DMS114 treated with DMSO at 0.1 percent for 48 hours (cell line): ENCODE data around the gene LIN7A.

Source experiments
- DNase-seq: peaks from one replicate; lab custom pipeline; 2025; ENCODE audit not compliant: unreplicated experiment; lab: John Stamatoyannopoulos, UW

LIN7A gene, protein sequence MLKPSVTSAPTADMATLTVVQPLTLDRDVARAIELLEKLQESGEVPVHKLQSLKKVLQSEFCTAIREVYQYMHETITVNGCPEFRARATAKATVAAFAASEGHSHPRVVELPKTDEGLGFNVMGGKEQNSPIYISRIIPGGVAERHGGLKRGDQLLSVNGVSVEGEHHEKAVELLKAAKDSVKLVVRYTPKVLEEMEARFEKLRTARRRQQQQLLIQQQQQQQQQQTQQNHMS

GRCh38 chr12:80937391-80938238 is at the start of gene LIN7A:
Gene LIN7A (minus strand): TSS chr12:80937934. CDS start chr12:80937722, 212 bp downstream.
- peak; percentile 5 for DNase-seq

DNA sequence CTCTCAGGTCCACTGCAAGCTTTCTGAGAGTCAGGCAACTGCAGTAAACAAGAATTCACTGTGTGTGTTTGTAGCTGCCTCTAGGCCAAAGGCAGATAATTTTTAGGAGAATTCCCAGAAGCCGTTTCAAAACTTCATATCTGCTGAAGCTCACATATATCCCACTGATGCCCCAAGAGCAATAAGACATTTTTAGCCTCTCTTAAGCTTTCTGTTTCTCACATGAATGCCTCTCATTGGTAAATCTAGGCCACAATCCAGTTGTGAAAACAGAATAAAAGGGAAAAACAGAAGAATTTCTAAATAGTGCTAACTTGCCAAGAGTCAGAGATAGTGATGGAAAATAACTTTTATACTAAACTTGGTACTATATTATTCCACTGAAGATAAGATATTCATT is 48.5 kb upstream of the LIN7A start:
- no peak for DNase-seq

DNA sequence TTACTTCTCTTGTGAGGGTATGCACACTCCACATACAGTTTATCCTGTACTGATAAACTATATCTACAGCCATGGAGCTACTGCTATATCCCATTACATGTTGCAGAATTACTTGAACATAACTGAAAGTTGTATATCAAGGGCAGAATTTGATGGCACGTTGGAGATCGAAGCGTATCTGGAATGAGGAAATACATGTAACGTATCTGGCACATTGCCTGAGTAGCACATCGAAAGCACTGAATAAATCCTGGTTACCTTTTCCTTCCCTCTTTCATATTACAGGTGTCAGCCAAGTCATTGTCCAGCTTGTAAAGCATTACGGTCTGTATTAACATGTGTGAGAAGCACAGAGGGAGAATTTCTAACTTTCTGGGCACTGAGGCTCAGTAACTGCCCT is 42.1 kb upstream of the LIN7A start:
- no peak for DNase-seq

DNA sequence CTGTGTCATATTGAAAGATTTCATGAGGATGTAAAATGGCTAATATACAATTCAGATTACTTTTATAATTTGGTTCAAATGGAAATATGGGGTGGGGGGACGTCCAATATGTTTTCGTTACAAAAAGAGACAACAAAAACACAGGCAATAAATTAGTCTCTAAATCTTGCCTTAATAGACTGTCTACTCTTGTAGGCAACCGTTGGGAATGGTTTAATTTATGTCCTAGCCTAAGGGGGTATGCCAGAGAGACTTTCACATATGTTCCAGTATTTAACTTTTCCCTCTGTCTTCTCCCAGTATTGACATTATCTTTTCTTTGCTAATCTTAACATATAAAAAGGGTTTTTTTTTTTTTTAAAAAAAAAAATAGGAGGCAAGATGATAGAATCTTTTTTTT is 41.5 kb upstream of the LIN7A start:
- no peak for DNase-seq

GRCh38 chr12:80977346-80977745 is 39.6 kb upstream of the LIN7A start:
- no peak for DNase-seq

DNA sequence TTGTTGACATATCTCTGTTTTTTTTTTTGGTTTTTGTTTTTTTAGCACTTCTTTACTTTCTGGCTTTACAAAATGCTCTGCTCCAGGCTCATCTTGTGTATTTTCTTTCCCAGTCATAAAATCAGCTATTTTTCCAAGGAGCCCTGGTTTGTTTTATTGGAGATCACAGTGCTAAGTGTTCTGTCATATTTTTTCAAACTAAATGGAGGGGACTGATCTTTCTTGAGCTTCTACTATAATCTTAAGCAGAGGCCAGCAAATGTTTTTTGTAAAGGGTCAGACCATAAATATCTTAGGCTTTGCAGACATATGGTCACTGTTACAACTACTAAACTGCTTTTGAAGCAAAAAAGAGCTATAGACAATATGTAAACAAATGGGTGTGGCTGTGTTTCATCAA is 30.6 kb upstream of the LIN7A start:
- no peak for DNase-seq

- DNase-seq, result no peak
These were observed 29.8 kb upstream of the LIN7A start for GRCh38 chr12:80967565-80967964.

GRCh38 chr12:80966001-80966400 is 28.3 kb upstream of the LIN7A start:
- DNase-seq, result no peak

DNA sequence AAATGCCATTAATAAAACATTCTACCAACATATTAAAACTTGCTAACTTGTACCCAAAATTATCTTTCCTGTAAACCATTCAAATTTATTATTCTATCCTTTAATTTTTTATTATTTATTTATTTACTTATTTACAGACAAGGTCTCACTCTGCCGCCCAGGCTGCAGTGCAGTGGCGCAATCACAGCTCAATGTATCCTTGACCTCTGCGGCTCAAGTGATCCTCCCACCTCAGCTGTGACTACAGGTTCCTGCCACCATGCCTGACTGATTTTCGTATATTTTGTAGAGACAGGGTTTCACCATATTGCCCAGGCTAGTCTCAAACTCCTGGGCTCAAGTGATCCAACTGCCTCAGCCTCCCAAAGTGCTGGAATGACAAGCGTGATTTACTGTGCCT is 20.4 kb upstream of the LIN7A start:
- DNase-seq, result no peak

DNA sequence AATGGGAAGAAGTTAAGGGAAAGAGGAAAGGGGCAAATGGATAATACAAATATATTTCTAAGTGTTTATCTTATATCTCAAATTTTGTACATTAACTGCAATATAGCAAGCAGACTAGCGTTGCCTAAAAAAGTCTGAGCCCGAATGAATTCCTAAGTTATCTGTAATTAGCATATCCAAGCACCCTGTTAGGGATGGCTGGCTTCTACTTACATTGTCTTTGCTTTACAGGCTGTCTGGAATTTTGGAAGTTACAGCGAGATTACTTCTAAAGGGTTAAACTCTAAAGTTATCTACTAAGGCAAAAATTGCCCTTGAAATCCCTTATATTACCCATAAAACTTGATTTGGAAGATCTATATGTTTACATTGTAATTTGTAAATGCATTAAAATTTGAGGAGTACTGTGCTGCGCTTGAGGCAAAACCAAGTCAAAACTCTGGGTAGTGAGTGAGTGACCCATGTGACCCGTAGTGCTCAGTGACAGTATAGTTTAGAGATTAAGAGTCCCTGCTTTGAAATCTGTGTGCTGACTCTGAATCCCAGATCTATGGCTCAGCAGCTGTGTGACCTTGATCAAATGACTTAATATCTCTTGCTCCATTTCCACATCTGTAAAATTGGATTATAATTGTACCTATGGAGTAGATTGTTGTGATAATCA is 17.3 kb upstream of the LIN7A start:
- DNase-seq, result no peak

GRCh38 chr12:80952443-80952842 is 14.7 kb upstream of the LIN7A start:
- no peak for DNase-seq

DNA sequence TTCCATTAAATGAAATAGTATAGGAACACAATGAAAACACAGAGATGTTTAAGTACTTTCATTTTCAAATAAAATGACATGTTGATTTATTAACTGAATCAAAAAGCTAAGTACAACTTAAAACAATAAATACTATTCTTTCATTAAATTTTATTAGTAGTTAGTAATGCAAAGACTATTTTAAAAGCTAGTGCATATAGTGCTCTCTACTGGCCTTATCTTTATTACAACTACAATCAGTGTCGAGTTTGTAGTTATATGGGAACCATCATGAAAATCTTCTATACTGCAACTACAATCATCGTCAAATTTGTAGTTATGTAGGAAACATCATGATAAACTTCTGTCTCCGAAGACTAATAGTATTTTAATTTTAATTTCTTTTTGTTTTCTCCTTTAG is 8.9 kb upstream of the LIN7A start:
- DNase-seq, result no peak

GRCh38 chr12:80943338-80943737 is 5.6 kb upstream of the LIN7A start:
- no peak for DNase-seq

DNA sequence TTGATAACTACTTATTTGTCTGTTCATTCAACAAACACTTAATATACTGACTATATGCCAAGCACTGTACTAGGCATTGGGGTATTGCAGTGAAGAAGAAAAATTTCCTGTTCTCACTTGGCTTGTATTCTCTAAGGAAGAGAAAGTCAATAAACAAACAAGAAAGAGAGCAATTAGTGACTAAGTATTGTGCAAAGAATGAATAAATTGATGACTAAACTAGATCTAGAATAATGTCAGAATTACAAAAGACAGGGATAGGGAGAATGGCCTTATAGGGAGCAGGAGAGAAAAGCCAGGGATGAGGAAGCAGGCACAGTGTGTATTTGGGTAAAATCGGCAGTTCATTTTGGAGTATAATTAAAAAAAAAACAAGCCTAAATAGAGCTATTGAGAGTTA is 4.2 kb upstream of the LIN7A start:
- DNase-seq, result no peak

- no peak for DNase-seq
These were observed 1.7 kb upstream of the LIN7A start for GRCh38 chr12:80939231-80939950.

- DNase-seq, result no peak
These were observed 663 bp upstream of the LIN7A start for GRCh38 chr12:80938397-80938796.

DNA sequence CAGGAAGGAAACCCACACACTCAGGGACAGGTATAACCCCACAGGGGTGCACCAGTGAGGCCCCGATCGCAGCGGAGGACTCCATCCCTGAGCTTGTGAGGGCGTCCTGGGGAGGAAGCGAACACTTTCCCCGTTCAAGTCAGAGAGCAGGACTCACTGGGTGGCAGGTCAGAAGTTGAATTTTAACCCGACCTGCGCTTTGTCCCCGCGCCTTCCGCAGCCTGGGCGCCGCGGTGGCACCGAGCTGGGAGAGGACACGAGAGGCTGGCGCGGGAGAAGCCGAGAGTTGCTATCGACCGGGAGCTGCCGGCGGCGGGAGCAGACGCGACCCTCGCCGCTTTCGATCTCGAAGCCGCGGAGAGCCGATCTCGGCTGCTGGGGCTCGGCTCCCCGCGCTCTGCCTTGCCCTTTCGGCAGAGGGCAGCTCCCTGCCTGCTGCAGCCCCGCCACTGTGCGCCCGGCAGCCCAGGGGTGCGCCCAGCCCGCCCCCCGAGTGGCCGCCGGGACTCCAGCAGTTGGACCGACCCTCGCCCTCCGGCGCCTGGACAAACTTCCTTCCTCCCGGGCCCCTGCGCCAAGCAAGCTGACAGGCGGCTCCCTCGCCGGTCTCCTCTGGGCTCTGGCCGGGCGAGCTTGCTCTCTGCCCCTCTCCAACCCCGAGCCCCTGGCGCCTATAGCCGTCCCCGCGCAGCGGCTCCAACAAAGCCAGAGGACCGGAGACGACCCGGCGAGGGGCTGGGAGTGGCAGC is 918 bp downstream of the LIN7A start:
- no peak for DNase-seq

GRCh38 chr12:80936353-80936641 is 1.4 kb downstream of the LIN7A start:
- DNase-seq, result peak; percentile 13

DNA sequence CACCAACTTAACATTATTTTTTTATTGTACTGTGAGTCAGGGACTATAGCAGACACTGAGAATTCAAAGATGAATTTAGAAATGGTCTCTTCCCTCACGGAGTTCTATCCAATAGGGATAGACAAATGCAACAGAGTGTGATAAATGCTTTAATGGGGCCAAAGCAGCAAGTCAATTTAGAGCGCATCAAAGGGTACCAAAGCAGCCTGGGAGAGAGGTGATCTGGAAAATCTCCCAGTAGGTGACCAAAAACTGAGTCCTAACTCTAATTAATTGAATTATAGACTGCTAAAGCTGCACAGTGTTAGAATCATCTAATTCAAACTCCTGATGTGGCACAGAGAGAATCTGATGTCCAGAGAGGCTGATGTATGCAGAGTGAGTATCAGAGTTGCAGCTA is 2.6 kb downstream of the LIN7A start:
- DNase-seq, result no peak

DNA sequence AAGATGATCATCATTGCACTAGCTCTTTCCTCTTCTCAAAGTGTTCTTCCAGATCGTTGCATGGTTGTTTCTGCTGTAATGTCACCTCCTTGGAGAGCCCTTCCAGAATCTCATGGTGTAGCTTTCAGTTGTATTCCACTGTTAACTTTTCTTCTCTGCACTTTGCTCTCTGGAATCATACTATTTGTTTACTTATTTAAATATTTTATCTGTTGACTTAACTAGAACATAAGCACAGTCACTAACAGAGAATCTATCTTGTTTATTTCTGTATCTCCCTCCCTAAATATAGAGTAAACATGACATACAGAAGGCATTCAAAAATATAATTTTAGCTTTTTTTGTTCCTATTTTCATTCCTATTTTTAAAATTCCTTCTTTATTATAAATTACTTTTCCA is 11.8 kb downstream of the LIN7A start:
- DNase-seq, result no peak

- DNase-seq, result no peak
These were observed 12.5 kb downstream of the LIN7A start for GRCh38 chr12:80925237-80925636.
